ENCODE results near the gene C22orf23.

- TF ChIP-seq CTCF (tag by site-specific recombination; IDR thresholded peaks at IDR 0.05) (no peak), ZNF24 (tag by site-specific recombination; IDR thresholded peaks at IDR 0.05) (no peak), ZFP41 (tag by site-specific recombination; IDR thresholded peaks at IDR 0.05; ENCODE audit: borderline replicate concordance) (no peak), ZNF624 (tag by site-specific recombination; IDR thresholded peaks at IDR 0.05) (no peak), ZNF704 (tag by site-specific recombination; IDR thresholded peaks at IDR 0.05) (no peak), ZSCAN23 (tag by site-specific recombination; IDR thresholded peaks at IDR 0.05) (no peak), ZBTB49 (tag by site-specific recombination; IDR thresholded peaks at IDR 0.05; ENCODE audit: low read depth) (no peak), MEIS1 (CRISPR knock-in tag; IDR thresholded peaks at IDR 0.05; ENCODE audit: borderline replicate concordance) (no peak), MYNN (tag by site-specific recombination; IDR thresholded peaks at IDR 0.05; ENCODE audit: borderline replicate concordance) (no peak), ZNF174 (tag by site-specific recombination; IDR thresholded peaks at IDR 0.05) (no peak), EGR2 (tag by site-specific recombination; IDR thresholded peaks at IDR 0.05; ENCODE audit: low read depth) (no peak), ZNF596 (tag by site-specific recombination; IDR thresholded peaks at IDR 0.05) (no peak)
Observed at GRCh38 chr22:37894939-37895670, 58.3 kb downstream of the C22orf23 start.
